HepG2 (cell line): ENCODE results near the gene KIF26B.

ENCODE experiments used
- CTCF ChIP-seq: sonication (generic); formaldehyde crosslinking; IDR thresholded peaks from 2 replicates; pipeline ENCODE4 v1.5.0; 2020; ENCODE audit warnings: mild to moderate bottlenecking, missing genetic modification reagents, moderate library complexity
- ZBTB40 ChIP-seq, 2 experiments: fragments of 450-650 bp in 1 of 2; sonication (generic) in 1 of 2; formaldehyde crosslinking in 1 of 2; IDR thresholded peaks; 2 replicates each; pipeline versions ENCODE4 v1.6.1 to v1.8.0; 2016 to 2022; ENCODE audit warnings: antibody characterized with exemption in 1 of 2, mild to moderate bottlenecking in 1 of 2, missing genetic modification reagents in 1 of 2

- TF ChIP-seq CTCF (CRISPR knock-in tag), result no peak
- no peak for TF ChIP-seq ZBTB40 (IDR thresholded peaks at IDR 0.05)
- TF ChIP-seq ZBTB40 (CRISPR knock-in tag; IDR thresholded peaks at IDR 0.05), result no peak
Measured at GRCh38 chr1:245361065-245361464, 206.3 kb downstream of the KIF26B start.
